Left ventricle myocardium inferior (tissue), 1 donor: Measurements from ENCODE around the gene ZNF593OS. TPM values are rescaled to one million over a fixed set of nuclear protein-coding genes. Genes with fewer than 3 reads are reported as not detected.

Experiments
- DNase-seq: peaks from one replicate; pipeline ENCODE4 v3.0.0-alpha.2; 2020
- H3K27ac ChIP-seq: fragments of 200-600 bp; replicated peaks from 2 replicates; pipeline ENCODE4 v1.8.0; 2021
- H3K27me3 ChIP-seq: fragments of 200-600 bp; 2 replicates; pipeline ENCODE4 v1.8.0; 2021; ENCODE audit warnings: low read depth
- H3K36me3 ChIP-seq: fragments of 200-600 bp; 2 replicates; pipeline ENCODE4 v1.8.0; 2021
- H3K4me1 ChIP-seq: fragments of 200-600 bp; 2 replicates; pipeline ENCODE4 v1.8.0; 2021
- H3K4me3 ChIP-seq: fragments of 200-600 bp; 2 replicates; pipeline ENCODE4 v1.8.0; 2021; ENCODE audit warnings: mild to moderate bottlenecking, moderate library complexity
- H3K9me3 ChIP-seq: fragments of 200-600 bp; replicated peaks from 2 replicates; pipeline ENCODE4 v1.8.0; 2021
- CTCF ChIP-seq: fragments of 200-600 bp; IDR thresholded peaks from 2 replicates; pipeline ENCODE4 v1.8.0; 2021; ENCODE audit warnings: antibody characterized with exemption, mild to moderate bottlenecking, borderline replicate concordance
- intact Hi-C: fragments of 100-400 bp; cut with micrococcal nuclease; formaldehyde crosslinking; loops from one replicate; pipeline ENCODE4 v1.11.0; 2022
- total RNA-seq: library from RNA; stranded (reverse); fragmentation: NEBNext Ultra II Directional; extraction: Animal tissue kit (Norgen Biotek cat#: 25700); gene quantifications from one replicate; pipeline ENCODE4 v1.2.1, GENCODE V29; 2021
- donor health status: DM: no; HTN: yes; CAD: no; lungs with severe emphysema.

Gene ZNF593OS
- total RNA-seq, 1 donor from 2014 or later: not detected

GRCh38 chr1:26161415-26162219, 10.0 kb downstream of the ZNF593OS start:
- intact Hi-C loops: no loop called here
- peak; percentile 74 for DNase-seq
- Histone ChIP-seq H3K9me3 (no peaks in the 10 kb centered on the region), H3K4me3 (peak overlapping the region; percentile 68), H3K36me3 (no peaks in the 10 kb centered on the region), H3K27ac (peak overlapping the region; percentile 98), H3K4me1 (peaks cover 75% of the 10 kb centered on the region), H3K27me3 (peaks cover 3% of the 10 kb centered on the region)
- TF ChIP-seq CTCF: peak; percentile 47

GRCh38 chr1:26160527-26161414, 10.9 kb downstream of the ZNF593OS start:
- H3K9me3 ChIP-seq: no peaks in the 10 kb centered on the region
- TF ChIP-seq CTCF: no peak
- DNase-seq: no peak
- peaks cover 3% of the 10 kb centered on the region for H3K27me3 ChIP-seq
- H3K36me3 ChIP-seq: no peaks in the 10 kb centered on the region
- H3K4me3 ChIP-seq: peak overlapping the region; percentile 68
- H3K4me1 ChIP-seq: peaks cover 84% of the 10 kb centered on the region
- intact Hi-C loops: no loop called here
- H3K27ac ChIP-seq: peak overlapping the region; percentile 98

GRCh38 chr1:26159743-26160039, 11.9 kb downstream of the ZNF593OS start:
- Histone ChIP-seq H3K4me1 (peaks cover 93% of the 10 kb centered on the region), H3K4me3 (peak overlapping the region; percentile 68), H3K27ac (peak overlapping the region; percentile 98), H3K27me3 (peaks cover 3% of the 10 kb centered on the region), H3K9me3 (no peaks in the 10 kb centered on the region), H3K36me3 (no peaks in the 10 kb centered on the region)
- no peak for DNase-seq
- TF ChIP-seq CTCF: no peak
- intact Hi-C loops: no loop called here

- H3K4me3 ChIP-seq: peak within 1 kb of the TSS; percentile 68
- no peaks in the 10 kb centered on the region for H3K36me3 ChIP-seq
- peak within 1 kb of the TSS; percentile 98 for H3K27ac ChIP-seq
- H3K4me1 ChIP-seq: peaks cover 93% of the 10 kb centered on the region
- intact Hi-C loops: no loop called here
- no peaks in the 10 kb centered on the region for H3K9me3 ChIP-seq
- DNase-seq: peak; percentile 63
- TF ChIP-seq CTCF: no peak
- H3K27me3 ChIP-seq: peaks cover 3% of the 10 kb centered on the region
Measured at GRCh38 chr1:26158908-26159742, 12.5 kb downstream of the ZNF593OS start, which contains the start of gene FAM110D. FAM110D (plus strand) TSS chr1:26159079; CDS start chr1:26161292, 2,213 bp downstream.
